ENCODE data around the gene CRYGN.

CRYGN gene

DNA sequence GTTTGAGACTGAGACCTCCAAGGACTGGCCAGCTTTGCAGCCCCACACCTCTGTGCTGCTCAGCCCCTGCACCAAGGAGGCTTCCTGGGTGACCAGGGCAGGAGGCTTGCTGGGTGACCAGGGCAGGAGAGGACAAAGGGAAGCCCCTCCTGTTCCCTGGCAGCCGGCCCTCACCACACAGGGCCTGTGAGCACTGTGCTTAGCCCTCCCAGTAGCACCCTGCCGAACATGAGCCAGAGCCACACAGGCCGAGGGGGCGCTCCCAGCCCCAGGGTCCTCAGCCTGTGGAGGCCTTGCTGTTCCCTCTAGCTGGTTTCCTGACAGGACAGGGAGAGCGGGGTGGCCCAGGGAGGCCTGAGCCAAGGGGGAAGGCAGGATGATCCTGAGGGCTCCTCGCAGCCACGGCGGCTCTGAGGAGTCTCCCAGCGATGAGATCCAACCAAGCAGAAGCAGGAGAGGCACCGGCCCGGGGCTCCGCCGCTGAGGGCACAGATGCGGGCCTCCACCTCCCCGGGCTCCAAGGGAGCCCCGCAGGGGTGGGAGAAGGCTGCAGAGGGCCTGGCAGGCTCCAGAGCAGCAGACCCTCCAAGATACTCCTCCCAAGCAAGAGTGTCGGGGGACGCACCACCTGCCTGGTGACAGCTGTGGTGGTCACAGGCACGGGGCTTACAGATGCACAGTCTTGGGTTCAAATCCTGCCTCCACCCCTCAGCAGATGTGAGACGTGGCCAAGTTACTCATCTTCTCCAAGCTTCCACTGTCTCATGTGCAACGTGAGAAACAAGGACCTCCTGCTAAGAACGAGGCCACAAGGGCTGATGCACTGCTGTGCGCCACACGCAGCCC, 52.6 kb downstream of the CRYGN start:
- TF ChIP-seq, protein P1, sequence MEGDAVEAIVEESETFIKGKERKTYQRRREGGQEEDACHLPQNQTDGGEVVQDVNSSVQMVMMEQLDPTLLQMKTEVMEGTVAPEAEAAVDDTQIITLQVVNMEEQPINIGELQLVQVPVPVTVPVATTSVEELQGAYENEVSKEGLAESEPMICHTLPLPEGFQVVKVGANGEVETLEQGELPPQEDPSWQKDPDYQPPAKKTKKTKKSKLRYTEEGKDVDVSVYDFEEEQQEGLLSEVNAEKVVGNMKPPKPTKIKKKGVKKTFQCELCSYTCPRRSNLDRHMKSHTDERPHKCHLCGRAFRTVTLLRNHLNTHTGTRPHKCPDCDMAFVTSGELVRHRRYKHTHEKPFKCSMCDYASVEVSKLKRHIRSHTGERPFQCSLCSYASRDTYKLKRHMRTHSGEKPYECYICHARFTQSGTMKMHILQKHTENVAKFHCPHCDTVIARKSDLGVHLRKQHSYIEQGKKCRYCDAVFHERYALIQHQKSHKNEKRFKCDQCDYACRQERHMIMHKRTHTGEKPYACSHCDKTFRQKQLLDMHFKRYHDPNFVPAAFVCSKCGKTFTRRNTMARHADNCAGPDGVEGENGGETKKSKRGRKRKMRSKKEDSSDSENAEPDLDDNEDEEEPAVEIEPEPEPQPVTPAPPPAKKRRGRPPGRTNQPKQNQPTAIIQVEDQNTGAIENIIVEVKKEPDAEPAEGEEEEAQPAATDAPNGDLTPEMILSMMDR (IDR thresholded peaks at IDR 0.05; ENCODE audit: insufficient read depth, low read length, poor library complexity, severe bottlenecking): no peak
- H3K27me3 ChIP-seq (replicated peaks; ENCODE audit: control insufficient read depth, insufficient read depth, low read length): peaks cover 2% of the 10 kb centered on the region
- no peak overlapping the region for H3K4me3 ChIP-seq (replicated peaks; ENCODE audit: low read depth, low read length)
- no peak for DNase-seq (ENCODE audit: extremely low read depth, insufficient read length)
- H3K36me3 ChIP-seq (ENCODE audit: control insufficient read depth, insufficient read depth, low read length): no peaks in the 10 kb centered on the region

DNA sequence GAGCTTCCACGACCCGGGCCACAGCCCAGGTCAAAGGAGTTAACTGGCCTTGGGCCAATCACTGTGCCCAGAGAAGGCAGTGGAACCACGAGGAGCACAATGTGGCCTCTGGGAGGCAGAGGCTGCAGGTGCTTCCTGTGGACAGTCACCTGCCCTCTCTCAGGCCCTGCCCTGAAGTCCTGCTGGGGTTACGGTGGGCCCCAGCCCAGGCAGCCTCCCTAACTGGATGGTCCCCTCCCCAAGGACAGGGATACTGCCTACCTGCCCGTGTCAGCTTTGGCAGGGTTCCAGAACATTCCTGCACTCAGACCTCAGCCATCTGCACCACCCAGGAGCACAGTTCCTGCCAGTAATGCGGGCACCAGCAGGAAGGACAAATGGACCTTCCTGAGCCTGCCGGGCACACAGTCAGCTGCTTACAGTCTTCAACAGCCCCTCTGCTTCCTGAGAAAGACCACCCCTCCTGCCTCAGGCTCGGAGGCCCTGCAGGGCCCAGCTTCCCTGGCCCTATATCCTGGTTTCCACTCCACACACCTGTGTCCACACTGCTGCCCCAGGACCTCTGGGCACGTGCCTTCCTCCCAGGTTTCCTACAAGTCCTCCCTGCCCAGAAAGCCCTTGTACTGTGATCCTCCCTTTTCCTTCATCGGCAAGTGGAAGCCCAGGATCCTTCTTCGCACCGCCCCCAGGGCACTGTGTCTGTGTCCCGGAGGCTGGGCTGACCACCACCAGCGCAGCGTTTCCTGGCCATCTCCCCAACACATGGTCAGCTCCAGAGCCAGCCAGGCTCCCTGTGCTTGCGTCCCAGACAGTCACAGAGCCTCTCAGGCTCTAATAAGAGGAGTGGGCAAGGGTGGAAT, 53.4 kb downstream of the CRYGN start:
- no peak for DNase-seq (ENCODE audit: extremely low read depth, insufficient read length)
- H3K4me3 ChIP-seq (replicated peaks; ENCODE audit: low read depth, low read length): no peak overlapping the region

DNA sequence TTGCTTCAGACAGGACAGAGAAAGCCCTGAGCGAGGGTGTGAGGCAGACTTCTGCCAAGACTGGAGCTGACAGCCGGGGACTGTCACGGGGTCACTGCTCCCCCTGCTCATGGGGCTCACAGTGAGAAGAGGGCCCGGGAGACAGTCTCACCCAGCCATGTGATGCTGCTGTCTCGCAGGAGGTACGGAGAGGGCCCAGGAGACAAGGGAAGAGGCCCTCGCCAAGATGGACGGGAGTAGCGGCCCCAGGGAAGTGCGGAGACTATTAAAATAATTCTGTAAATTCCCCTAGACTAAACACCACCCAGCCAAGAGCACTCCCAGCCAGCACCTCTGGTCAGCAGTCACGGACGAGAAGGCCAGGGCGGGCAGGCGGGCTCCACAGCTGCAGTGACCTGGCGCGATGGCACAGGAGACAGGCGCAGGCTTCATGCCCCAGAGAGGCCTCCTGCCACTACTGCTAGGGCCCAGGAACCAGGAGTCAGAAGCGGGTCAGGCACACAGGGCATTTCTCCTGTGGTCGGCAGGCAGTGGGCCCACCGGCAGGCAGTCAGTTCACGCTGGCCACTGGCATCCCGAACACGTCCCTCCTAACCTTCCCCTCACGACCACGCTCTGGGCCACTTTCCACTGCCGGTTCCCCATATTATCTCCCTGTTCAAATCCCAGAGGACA, 54.2 kb downstream of the CRYGN start:
- Histone ChIP-seq H3K4me3 (replicated peaks; ENCODE audit: low read depth, low read length) (no peak overlapping the region), H3K27me3 (replicated peaks; ENCODE audit: control insufficient read depth, insufficient read depth, low read length) (peaks cover 2% of the 10 kb centered on the region), H3K36me3 (ENCODE audit: control insufficient read depth, insufficient read depth, low read length) (no peaks in the 10 kb centered on the region)
- DNase-seq (ENCODE audit: extremely low read depth, insufficient read length): no peak
- TF ChIP-seq, protein P1 (IDR thresholded peaks at IDR 0.05; ENCODE audit: insufficient read depth, low read length, poor library complexity, severe bottlenecking): no peak

More for the DNA sequence above, 53.4 kb downstream of the CRYGN start:
- peaks cover 2% of the 10 kb centered on the region for H3K27me3 ChIP-seq (replicated peaks; ENCODE audit: control insufficient read depth, insufficient read depth, low read length)
- H3K36me3 ChIP-seq (ENCODE audit: control insufficient read depth, insufficient read depth, low read length): no peaks in the 10 kb centered on the region
- TF ChIP-seq, protein P1 (IDR thresholded peaks at IDR 0.05; ENCODE audit: insufficient read depth, low read length, poor library complexity, severe bottlenecking): no peak

DNA sequence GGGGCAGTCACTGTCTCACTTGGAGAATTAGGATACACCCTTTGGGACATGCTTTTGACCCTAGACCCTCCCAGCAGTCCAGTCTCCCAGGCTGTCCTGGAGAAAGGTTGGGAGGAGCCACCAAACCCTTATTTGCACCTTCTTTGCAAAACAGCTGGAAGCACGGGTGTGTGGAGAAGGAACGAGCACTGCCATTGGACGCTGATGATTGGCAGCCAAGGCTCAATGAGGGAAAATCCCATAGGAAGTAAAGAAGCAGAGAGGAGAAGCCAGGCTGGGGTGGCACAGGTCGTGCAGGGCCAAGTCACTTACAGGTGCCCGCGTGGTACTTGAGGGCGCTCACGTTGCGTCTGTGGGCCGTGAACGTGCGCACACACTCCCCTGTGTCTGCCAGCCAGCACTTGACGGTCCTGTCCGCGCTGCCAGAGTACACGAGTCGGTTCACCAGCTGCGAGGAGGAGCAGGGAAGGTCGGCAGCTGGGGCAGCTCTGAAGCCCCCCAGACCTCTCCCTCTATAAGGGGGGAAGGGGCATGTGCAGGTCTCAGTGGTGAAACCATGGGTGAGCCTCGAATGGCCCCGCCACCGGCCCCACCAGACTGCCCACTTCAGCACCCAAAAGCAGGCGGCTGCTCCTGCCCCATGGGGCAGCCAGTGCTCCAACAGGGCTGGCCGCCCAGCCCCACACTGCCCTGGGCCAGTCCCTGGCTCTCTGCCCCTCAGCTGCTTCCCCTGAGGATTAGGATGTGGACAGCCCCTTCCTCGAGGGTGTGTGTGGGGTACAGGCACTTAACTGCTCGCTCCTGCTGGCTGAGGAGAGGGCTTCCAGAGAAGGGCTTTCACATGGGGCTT, 54.9 kb downstream of the CRYGN start:
- Histone ChIP-seq H3K27me3 (replicated peaks; ENCODE audit: control insufficient read depth, insufficient read depth, low read length) (peaks cover 2% of the 10 kb centered on the region), H3K36me3 (ENCODE audit: control insufficient read depth, insufficient read depth, low read length) (no peaks in the 10 kb centered on the region; the same call in 1 of the 2 replicates), H3K4me3 (replicated peaks; ENCODE audit: low read depth, low read length) (no peak overlapping the region)
- DNase-seq (ENCODE audit: extremely low read depth, insufficient read length): no peak
- TF ChIP-seq, protein P1 (IDR thresholded peaks at IDR 0.05; ENCODE audit: insufficient read depth, low read length, poor library complexity, severe bottlenecking): no peak

DNA sequence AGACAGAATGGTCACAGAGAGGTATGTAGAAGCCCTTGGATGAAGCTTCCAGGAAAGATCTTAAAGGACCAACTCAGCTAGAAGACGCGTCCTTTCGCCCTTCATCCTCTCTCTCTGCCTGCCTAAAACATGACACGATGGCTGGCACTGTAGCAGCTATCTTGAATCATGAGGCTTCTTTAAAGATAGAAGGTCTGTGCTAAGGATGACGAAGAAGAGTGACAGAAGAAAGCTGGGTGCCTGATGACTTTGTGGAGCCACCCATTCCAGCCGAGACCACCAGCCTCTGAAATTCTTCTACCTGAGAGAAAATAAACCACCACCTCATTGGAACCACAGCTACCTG, 55.6 kb downstream of the CRYGN start:
- no peak for DNase-seq (ENCODE audit: extremely low read depth, insufficient read length)
- TF ChIP-seq, protein P1 (IDR thresholded peaks at IDR 0.05; ENCODE audit: insufficient read depth, low read length, poor library complexity, severe bottlenecking): no peak

More for the DNA sequence above, 55.6 kb downstream of the CRYGN start:
- H3K27me3 ChIP-seq (replicated peaks; ENCODE audit: control insufficient read depth, insufficient read depth, low read length): peaks cover 2% of the 10 kb centered on the region
- peaks cover 4% of the 10 kb centered on the region for H3K36me3 ChIP-seq (ENCODE audit: control insufficient read depth, insufficient read depth, low read length)
- H3K4me3 ChIP-seq (replicated peaks; ENCODE audit: low read depth, low read length): no peak overlapping the region

Measured in GM06990 (cell line).